ENCODE measurements around the gene FAM222B. TPM values are rescaled to one million over a fixed set of nuclear protein-coding genes. Genes with fewer than 3 reads are reported as not detected.

Gene FAM222B
- total RNA-seq, 1 experiment from 2014 or later = 4.1 TPM

- DNase-seq (ENCODE audit: low spot score) = no peak
Observed at GRCh38 chr17:28774206-28774605, 68.4 kb downstream of the FAM222B start.

GRCh38 chr17:28773736-28774135, 68.9 kb downstream of the FAM222B start:
- no peak for DNase-seq (ENCODE audit: low spot score)

GRCh38 chr17:28765038-28765437, 77.6 kb downstream of the FAM222B start:
- DNase-seq (ENCODE audit: low spot score) = no peak

- DNase-seq (ENCODE audit: low spot score) = peak; percentile 56
Observed at GRCh38 chr17:28763804-28764266, 78.8 kb downstream of the FAM222B start.

GRCh38 chr17:28763137-28763799, 79.3 kb downstream of the FAM222B start:
- no peak for DNase-seq (ENCODE audit: low spot score)

GRCh38 chr17:28760601-28761562, 81.7 kb downstream of the FAM222B start:
- no peak for DNase-seq (ENCODE audit: low spot score)

GRCh38 chr17:28759256-28759865, 83.2 kb downstream of the FAM222B start:
- DNase-seq (ENCODE audit: low spot score) = no peak

- DNase-seq (ENCODE audit: low spot score) = no peak
Observed at GRCh38 chr17:28758411-28759121, 84.0 kb downstream of the FAM222B start.

GRCh38 chr17:28756049-28756804, 86.4 kb downstream of the FAM222B start:
- DNase-seq (ENCODE audit: low spot score) = no peak

- no peak for DNase-seq (ENCODE audit: low spot score)
Observed at GRCh38 chr17:28755486-28755885, 87.1 kb downstream of the FAM222B start.

- DNase-seq (ENCODE audit: low spot score) = no peak
Observed at GRCh38 chr17:28751600-28752366, 90.8 kb downstream of the FAM222B start.

- peak; percentile 87 for DNase-seq (ENCODE audit: low spot score)
Observed at GRCh38 chr17:28750178-28751047, 92.2 kb downstream of the FAM222B start.

GRCh38 chr17:28749516-28750177, 92.9 kb downstream of the FAM222B start:
- no peak for DNase-seq (ENCODE audit: low spot score)

- DNase-seq (ENCODE audit: low spot score) = no peak
Observed at GRCh38 chr17:28748852-28749515, 93.6 kb downstream of the FAM222B start.

GRCh38 chr17:28747801-28748750, 94.5 kb downstream of the FAM222B start:
- DNase-seq (ENCODE audit: low spot score) = no peak

GRCh38 chr17:28747051-28747691, 95.4 kb downstream of the FAM222B start:
- DNase-seq (ENCODE audit: low spot score) = no peak

Measured in H4 (cell line).